Trophoblast cell (in vitro differentiated cells and primary cell): Measurements from ENCODE around the gene RAVER2.
"Not testable (repeated sequence)": the region's sequence is repeated elsewhere in the genome, so short reads cannot be mapped to it uniquely, and the experiment has no call there.

ENCODE experiments used
- DNase-seq, 2 donors: peaks; one replicate each; pipeline ENCODE4 v3.0.0-alpha.2; 2016
- H2AFZ ChIP-seq: 2 replicates; pipeline ENCODE4 v1.6.1; 2013; ENCODE audit warnings: low read length, moderate library complexity, mild to moderate bottlenecking; ENCODE audit not compliant: insufficient read depth, poor library complexity
- H2AK5ac ChIP-seq: 2 replicates; pipeline ENCODE4 v1.6.1; 2013; ENCODE audit warnings: mild to moderate bottlenecking, low read length
- H2BK120ac ChIP-seq: 2 replicates; pipeline ENCODE4 v1.6.1; 2013; ENCODE audit warnings: low read length, mild to moderate bottlenecking, moderate library complexity; ENCODE audit not compliant: insufficient read depth, poor library complexity
- H2BK12ac ChIP-seq: 2 replicates; pipeline ENCODE4 v1.6.1; 2013; ENCODE audit warnings: mild to moderate bottlenecking, low read length, moderate library complexity
- H2BK5ac ChIP-seq: 2 replicates; pipeline ENCODE4 v1.6.1; 2013; ENCODE audit warnings: low read length, low read depth, moderate library complexity, mild to moderate bottlenecking; ENCODE audit not compliant: poor library complexity
- H3K14ac ChIP-seq: 2 replicates; pipeline ENCODE4 v1.6.1; 2013; ENCODE audit warnings: mild to moderate bottlenecking, low read length
- H3K18ac ChIP-seq: 2 replicates; pipeline ENCODE4 v1.6.1; 2013; ENCODE audit warnings: mild to moderate bottlenecking, low read length
- H3K23ac ChIP-seq: 2 replicates; pipeline ENCODE4 v1.6.1; 2013; ENCODE audit warnings: low read length
- H3K27ac ChIP-seq: 2 replicates; pipeline ENCODE4 v1.5.1; 2013; ENCODE audit warnings: low read depth, mild to moderate bottlenecking, inconsistent platforms, low read length, moderate library complexity
- H3K27me3 ChIP-seq: 2 replicates; pipeline ENCODE4 v1.6.1; 2013; ENCODE audit warnings: inconsistent platforms, mild to moderate bottlenecking, low read length, moderate library complexity; ENCODE audit not compliant: insufficient read depth
- H3K36me3 ChIP-seq, 2 experiments: 1 replicate in 1 of 2; 2 replicates in 1 of 2; pipeline ENCODE4 v1.6.1; 2013; ENCODE audit warnings: low read length in 2 of 2, mild to moderate bottlenecking in 2 of 2, moderate library complexity in 1 of 2; ENCODE audit not compliant: insufficient read depth in 2 of 2, control insufficient read depth in 1 of 2
- H3K4ac ChIP-seq: 2 replicates; pipeline ENCODE4 v1.6.1; 2013; ENCODE audit warnings: low read depth, mild to moderate bottlenecking, low read length, moderate library complexity
- H3K4me1 ChIP-seq, 2 experiments: 1 replicate in 1 of 2; 2 replicates in 1 of 2; pipeline ENCODE4 v1.6.1; 2013; ENCODE audit warnings: low read length in 2 of 2, mild to moderate bottlenecking in 2 of 2, moderate library complexity in 1 of 2; ENCODE audit not compliant: insufficient read depth in 2 of 2, control insufficient read depth in 1 of 2
- H3K4me2 ChIP-seq: 2 replicates; pipeline ENCODE4 v1.6.1; 2013; ENCODE audit warnings: inconsistent platforms, mild to moderate bottlenecking, low read length, moderate library complexity
- H3K4me3 ChIP-seq: 2 replicates; pipeline ENCODE4 v1.5.1; 2013; ENCODE audit warnings: mild to moderate bottlenecking, low read depth, low read length, inconsistent platforms
- H3K79me1 ChIP-seq: one replicate; pipeline ENCODE4 v1.6.1; 2013; ENCODE audit warnings: low read length
- H3K79me2 ChIP-seq: 2 replicates; pipeline ENCODE4 v1.6.1; 2013; ENCODE audit warnings: low read length, mild to moderate bottlenecking; ENCODE audit not compliant: control insufficient read depth, insufficient read depth, poor library complexity
- H3K9ac ChIP-seq: 2 replicates; pipeline ENCODE4 v1.6.1; 2013; ENCODE audit warnings: mild to moderate bottlenecking, low read length
- H3K9me3 ChIP-seq: 2 replicates; pipeline ENCODE4 v1.6.1; 2013; ENCODE audit warnings: low read depth, mild to moderate bottlenecking, control low read depth, inconsistent platforms, low read length; ENCODE audit not compliant: insufficient read depth
- H4K12ac ChIP-seq: 2 replicates; pipeline ENCODE4 v1.6.1; 2013; ENCODE audit warnings: low read depth, mild to moderate bottlenecking, low read length, moderate library complexity
- H4K8ac ChIP-seq: 2 replicates; pipeline ENCODE4 v1.6.1; 2013; ENCODE audit warnings: low read depth, mild to moderate bottlenecking, low read length, moderate library complexity
- H4K91ac ChIP-seq: one replicate; pipeline ENCODE4 v1.6.1; 2013; ENCODE audit warnings: low read depth, mild to moderate bottlenecking, low read length, moderate library complexity
- WGBS: extraction: QIAGEN DNeasy Blood & Tissue Kit; methylation state at CpG from one replicate; pipeline ENCODE4 v1.1.7; 2013; ENCODE audit warnings: missing lambda C conversion rate; ENCODE audit not compliant: insufficient read length, insufficient coverage; ENCODE audit errors: extremely low coverage; 5-methylcytosine and 5-hydroxymethylcytosine counted together

The RAVER2 gene

GRCh38 chr1:64701886-64702285 is 43.0 kb upstream of the RAVER2 start:
- DNase-seq: no peak
- H4K8ac ChIP-seq: no peak overlapping the region

GRCh38 chr1:64702670-64703069 is 42.2 kb upstream of the RAVER2 start:
- H3K4me3 ChIP-seq, H2BK120ac ChIP-seq, H3K9me3 ChIP-seq, H2AFZ ChIP-seq, H3K79me1 ChIP-seq, H2BK12ac ChIP-seq, H3K4me2 ChIP-seq, H2BK5ac ChIP-seq, H4K91ac ChIP-seq, H4K8ac ChIP-seq, H3K14ac ChIP-seq, DNase-seq, H3K18ac ChIP-seq, H4K12ac ChIP-seq, H3K27ac ChIP-seq, H3K79me2 ChIP-seq, H2AK5ac ChIP-seq, H3K4me1 ChIP-seq, H3K4ac ChIP-seq, H3K9ac ChIP-seq, H3K27me3 ChIP-seq, H3K36me3 ChIP-seq, H3K23ac ChIP-seq: not testable (repeated sequence)
- no CpG with 5 or more reads among the region's 3 CpGs for WGBS

More at GRCh38 chr1:64701886-64702285, 43.0 kb upstream of the RAVER2 start:
- Histone ChIP-seq H3K23ac (no peak overlapping the region), H3K9ac (no peak overlapping the region), H3K4me1 (no peaks in the 10 kb centered on the region), H3K14ac (no peak overlapping the region), H2BK5ac (no peak overlapping the region), H2BK120ac (no peak overlapping the region), H3K4me3 (no peak overlapping the region), H3K4ac (no peak overlapping the region), H4K91ac (no peak overlapping the region), H3K4me2 (no peak overlapping the region), H3K36me3 (no peaks in the 10 kb centered on the region), H3K27me3 (no peaks in the 10 kb centered on the region), H3K18ac (no peak overlapping the region), H3K9me3 (no peaks in the 10 kb centered on the region), H2BK12ac (no peak overlapping the region), H4K12ac (no peak overlapping the region), H3K79me2 (no peaks in the 10 kb centered on the region), H3K27ac (no peak overlapping the region), H2AFZ (no peak overlapping the region), H3K79me1 (no peaks in the 10 kb centered on the region), H2AK5ac (no peak overlapping the region)
- no CpG with 5 or more reads among the region's 2 CpGs for WGBS

GRCh38 chr1:64703600-64703999 is 41.3 kb upstream of the RAVER2 start:
- DNase-seq: no peak
- H3K18ac ChIP-seq: no peak overlapping the region
- no peak overlapping the region for H3K4ac ChIP-seq
- H3K79me1 ChIP-seq: no peaks in the 10 kb centered on the region
- no peaks in the 10 kb centered on the region for H3K4me1 ChIP-seq
- H2BK12ac ChIP-seq: no peak overlapping the region
- no peak overlapping the region for H3K14ac ChIP-seq
- no peaks in the 10 kb centered on the region for H3K27me3 ChIP-seq
- H4K8ac ChIP-seq: no peak overlapping the region
- no peak overlapping the region for H3K9ac ChIP-seq
- H2BK5ac ChIP-seq: no peak overlapping the region
- no peak overlapping the region for H3K27ac ChIP-seq
- no peak overlapping the region for H3K23ac ChIP-seq
- H4K12ac ChIP-seq: no peak overlapping the region
- H2AFZ ChIP-seq: no peak overlapping the region
- H3K36me3 ChIP-seq: no peaks in the 10 kb centered on the region
- no peaks in the 10 kb centered on the region for H3K9me3 ChIP-seq
- no peak overlapping the region for H3K4me3 ChIP-seq
- no peaks in the 10 kb centered on the region for H3K79me2 ChIP-seq
- WGBS: no CpG with 5 or more reads among the region's 2 CpGs
- H2AK5ac ChIP-seq: no peak overlapping the region
- no peak overlapping the region for H4K91ac ChIP-seq
- H2BK120ac ChIP-seq: no peak overlapping the region
- H3K4me2 ChIP-seq: no peak overlapping the region

- H3K9ac ChIP-seq: no peak overlapping the region
- no peak overlapping the region for H3K23ac ChIP-seq
- no peak overlapping the region for H3K27ac ChIP-seq
- H3K4me3 ChIP-seq: no peak overlapping the region
- no peaks in the 10 kb centered on the region for H3K79me1 ChIP-seq
- no peak overlapping the region for H2BK120ac ChIP-seq
- H2AFZ ChIP-seq: no peak overlapping the region
- DNase-seq: no peak
- H4K12ac ChIP-seq: no peak overlapping the region
- no peak overlapping the region for H4K8ac ChIP-seq
- H3K27me3 ChIP-seq: no peaks in the 10 kb centered on the region
- no peak overlapping the region for H2BK5ac ChIP-seq
- no peak overlapping the region for H3K14ac ChIP-seq
- H3K18ac ChIP-seq: no peak overlapping the region
- H3K4ac ChIP-seq: no peak overlapping the region
- H2BK12ac ChIP-seq: no peak overlapping the region
- no peaks in the 10 kb centered on the region for H3K9me3 ChIP-seq
- no peaks in the 10 kb centered on the region for H3K36me3 ChIP-seq
- WGBS: 100% methylated on average over 1 of the region's 1 CpG
- H3K79me2 ChIP-seq: no peaks in the 10 kb centered on the region
- H2AK5ac ChIP-seq: no peak overlapping the region
- no peaks in the 10 kb centered on the region for H3K4me1 ChIP-seq
- H3K4me2 ChIP-seq: no peak overlapping the region
- H4K91ac ChIP-seq: no peak overlapping the region
These were observed 39.3 kb upstream of the RAVER2 start for GRCh38 chr1:64705591-64705990.
